ENCODE results near the gene DPP6. TPM values are rescaled to one million over a fixed set of nuclear protein-coding genes. Genes with fewer than 3 reads are reported as not detected.

DPP6 gene
- total and polyA plus RNA-seq, 2 experiments from 2014 or later: not detected

- peaks cover 11% of the 10 kb centered on the region for H3K27me3 Mint-ChIP-seq (ENCODE audit: insufficient read depth, low read depth, poor library complexity)
- peaks cover 7% of the 10 kb centered on the region; the same call in 2 of the 3 replicates for H3K4me1 Mint-ChIP-seq
- no peak overlapping the region for H2AFZ ChIP-seq
- no peaks in the 10 kb centered on the region for H3F3A ChIP-seq (replicated peaks; ENCODE audit: low read depth)
- H4K20me1 ChIP-seq (replicated peaks; ENCODE audit: insufficient read depth): no peaks in the 10 kb centered on the region
- H3K4me1 ChIP-seq (ENCODE audit: insufficient read depth): peaks cover 2% of the 10 kb centered on the region; the same call in 1 of the 2 replicates
- ATAC-seq (no peak), DNase-seq (ENCODE audit: low spot score) (no peak)
- H3K9me3 Mint-ChIP-seq: no peaks in the 10 kb centered on the region; the same call in 2 of the 3 replicates
- no peaks in the 10 kb centered on the region; the same call in 1 of the 2 replicates for H3K9me2 ChIP-seq (ENCODE audit: insufficient read depth)
- peaks cover 14% of the 10 kb centered on the region; the same call in 1 of the 2 replicates for H3K27me3 ChIP-seq (ENCODE audit: insufficient read depth)
- H3K36me3 ChIP-seq (ENCODE audit: insufficient read depth): no peaks in the 10 kb centered on the region
- H3K27ac ChIP-seq (ENCODE audit: low read depth): no peak overlapping the region
- H3K27ac Mint-ChIP-seq: no peak overlapping the region
- no peak for TF ChIP-seq EZH2 (IDR thresholded peaks at IDR 0.05; ENCODE audit: low read depth, unreplicated experiment)
- no peak for TF ChIP-seq CTCF (conservative IDR thresholded peaks at IDR 0.05; ENCODE audit: low read depth in 2 of 2)
- TF ChIP-seq CREB1 (CRISPR knock-in tag; IDR thresholded peaks at IDR 0.05; ENCODE audit: low read depth): no peak
- no peak for TF ChIP-seq EZH2phosphoT487 (IDR thresholded peaks at IDR 0.05; ENCODE audit: unreplicated experiment)
- no peak for TF ChIP-seq STAT1 (IDR thresholded peaks at IDR 0.05; ENCODE audit: unreplicated experiment)
- no peak for TF ChIP-seq REST (IDR thresholded peaks at IDR 0.05; ENCODE audit: unreplicated experiment)
- TF ChIP-seq JUNB (IDR thresholded peaks at IDR 0.05; ENCODE audit: unreplicated experiment): no peak
- TF ChIP-seq ZNF462 (CRISPR knock-in tag; IDR thresholded peaks at IDR 0.05): no peak
- TF ChIP-seq ZNF331 (CRISPR knock-in tag; IDR thresholded peaks at IDR 0.05; ENCODE audit: low read depth): no peak
- TF ChIP-seq NANOG (IDR thresholded peaks at IDR 0.05; ENCODE audit: borderline replicate concordance): no peak
- TF ChIP-seq POLR2AphosphoS5 (IDR thresholded peaks at IDR 0.05; ENCODE audit: low read depth): no peak
- no peak for TF ChIP-seq ZNF114 (CRISPR knock-in tag; IDR thresholded peaks at IDR 0.05)
- TF ChIP-seq ETS1 (IDR thresholded peaks at IDR 0.05): no peak
- no peak overlapping the region for H3K4me2 ChIP-seq
- no peaks in the 10 kb centered on the region for H3K36me3 Mint-ChIP-seq (ENCODE audit: low read depth)
- no peak overlapping the region for H3K4me3 ChIP-seq
- H3K79me2 ChIP-seq (replicated peaks; ENCODE audit: insufficient read depth): no peaks in the 10 kb centered on the region
- H3K4me3 Mint-ChIP-seq: no peak overlapping the region
Measured at GRCh38 chr7:154916856-154917807, 864.9 kb downstream of the DPP6 start.
